Esophagus squamous epithelium (tissue), 4 donors: Measurements from ENCODE around the gene PLEKHA7.

ENCODE experiments used
- CTCF ChIP-seq, 6 experiments: fragments of 450-650 bp in 4 of 6; fragments of 200-600 bp in 2 of 6; sonication (generic) in 2 of 6; IDR thresholded peaks; one replicate each; pipeline ENCODE4 v1.5.1; 2016 to 2019; ENCODE audit warnings: antibody characterized with exemption in 6 of 6, mild to moderate bottlenecking in 4 of 6, moderate library complexity in 4 of 6
- POLR2A ChIP-seq, 4 donors: fragments of 450-650 bp; IDR thresholded peaks; one replicate each; pipeline ENCODE4 v1.6.1; 2017; ENCODE audit warnings: antibody characterized with exemption in 4 of 4, mild to moderate bottlenecking in 4 of 4, moderate library complexity in 3 of 4

- TF ChIP-seq CTCF (IDR thresholded peaks at IDR 0.05) (peak in 1 of 6 experiments; percentile 4), POLR2A (IDR thresholded peaks at IDR 0.05) (peak in 3 of 4 donors; percentile 78 to 93 (median 80))
Observed at GRCh38 chr11:16738193-16738946, 275.8 kb downstream of the PLEKHA7 start, which contains the start of gene C11orf58.
